Measurements from ENCODE around the gene IRAK3.
"Not testable (repeated sequence)": the region's sequence is repeated elsewhere in the genome, so short reads cannot be mapped to it uniquely, and the experiment has no call there.

The IRAK3 gene

GRCh38 chr12:66174391-66175325, 14.4 kb upstream of the IRAK3 start:
- DNase-seq (ENCODE audit: low read depth), result not testable (repeated sequence)

GRCh38 chr12:66176105-66176900, 12.7 kb upstream of the IRAK3 start:
- no peak for DNase-seq (ENCODE audit: low read depth)

- DNase-seq (ENCODE audit: low read depth), result no peak
Measured at GRCh38 chr12:66182956-66183355, 6.1 kb upstream of the IRAK3 start.

GRCh38 chr12:66184822-66185221, 4.2 kb upstream of the IRAK3 start:
- DNase-seq (ENCODE audit: low read depth), result not testable (repeated sequence)

GRCh38 chr12:66187036-66187435, 2.0 kb upstream of the IRAK3 start:
- no peak for DNase-seq (ENCODE audit: low read depth)

GRCh38 chr12:66187821-66188220, 1.2 kb upstream of the IRAK3 start:
- no peak for DNase-seq (ENCODE audit: low read depth)

GRCh38 chr12:66189486-66189843, 451 bp downstream of the IRAK3 start:
- DNase-seq (ENCODE audit: low read depth), result peak; percentile 29

- DNase-seq (ENCODE audit: low read depth), result no peak
Measured at GRCh38 chr12:66189889-66190288, 875 bp downstream of the IRAK3 start.

- DNase-seq (ENCODE audit: low read depth), result peak; percentile 41
Measured at GRCh38 chr12:66190519-66191370, 1.7 kb downstream of the IRAK3 start.

- DNase-seq (ENCODE audit: low read depth), result no peak
Measured at GRCh38 chr12:66191547-66192126, 2.6 kb downstream of the IRAK3 start.

- no peak for DNase-seq (ENCODE audit: low read depth)
Measured at GRCh38 chr12:66194122-66194521, 5.1 kb downstream of the IRAK3 start.

- no peak for DNase-seq (ENCODE audit: low read depth)
Measured at GRCh38 chr12:66195242-66195641, 6.2 kb downstream of the IRAK3 start.

- DNase-seq (ENCODE audit: low read depth), result peak; percentile 26
Measured at GRCh38 chr12:66196806-66197205, 7.8 kb downstream of the IRAK3 start.

GRCh38 chr12:66197495-66197921, 8.5 kb downstream of the IRAK3 start:
- DNase-seq (ENCODE audit: low read depth), result peak; percentile 69

GRCh38 chr12:66199141-66199540, 10.1 kb downstream of the IRAK3 start:
- DNase-seq (ENCODE audit: low read depth), result no peak

- DNase-seq (ENCODE audit: low read depth), result peak; percentile 24
Measured at GRCh38 chr12:66199831-66200509, 11.0 kb downstream of the IRAK3 start.

GRCh38 chr12:66203820-66204219, 14.8 kb downstream of the IRAK3 start:
- no peak for DNase-seq (ENCODE audit: low read depth)

- DNase-seq (ENCODE audit: low read depth), result no peak
Measured at GRCh38 chr12:66206141-66206540, 17.1 kb downstream of the IRAK3 start.

GRCh38 chr12:66210840-66211239, 21.8 kb downstream of the IRAK3 start:
- DNase-seq (ENCODE audit: low read depth), result peak; percentile 58

GRCh38 chr12:66211573-66211972, 22.6 kb downstream of the IRAK3 start:
- not testable (repeated sequence) for DNase-seq (ENCODE audit: low read depth)

- not testable (repeated sequence) for DNase-seq (ENCODE audit: low read depth)
Measured at GRCh38 chr12:66213011-66213410, 24.0 kb downstream of the IRAK3 start.

All from EH (cell line).